Endodermal cell (in vitro differentiated cells): ENCODE results near the gene DNAJC4. TPM values are rescaled to one million over a fixed set of nuclear protein-coding genes. Genes with fewer than 3 reads are reported as not detected.

ENCODE experiments used
- DNase-seq: peaks from one replicate; pipeline ENCODE4 v3.0.0-alpha.2; 2017
- H3K27ac ChIP-seq: 2 replicates; pipeline ENCODE4 v1.5.1; 2013; ENCODE audit warnings: mild to moderate bottlenecking, low read depth, low read length, moderate library complexity
- H3K27me3 ChIP-seq: 2 replicates; pipeline ENCODE4 v1.6.1; 2013; ENCODE audit warnings: mild to moderate bottlenecking, low read length, moderate library complexity; ENCODE audit not compliant: insufficient read depth, control insufficient read depth, poor library complexity, severe bottlenecking
- H3K36me3 ChIP-seq: 2 replicates; pipeline ENCODE4 v1.7.0; 2013; ENCODE audit warnings: mild to moderate bottlenecking, low read length, moderate library complexity; ENCODE audit not compliant: control insufficient read depth, insufficient read depth
- H3K4me1 ChIP-seq: one replicate; pipeline ENCODE4 v1.7.0; 2013; ENCODE audit warnings: low read length; ENCODE audit not compliant: control insufficient read depth, insufficient read depth
- H3K4me3 ChIP-seq: 2 replicates; pipeline ENCODE4 v1.5.1; 2013; ENCODE audit warnings: mild to moderate bottlenecking, low read length, moderate library complexity
- H3K9ac ChIP-seq: 2 replicates; pipeline ENCODE4 v1.6.1; 2013; ENCODE audit warnings: mild to moderate bottlenecking, low read length, moderate library complexity; ENCODE audit not compliant: poor library complexity, severe bottlenecking; ENCODE audit errors: extremely low read depth
- H3K9me3 ChIP-seq: 2 replicates; pipeline ENCODE4 v1.6.1; 2013; ENCODE audit warnings: mild to moderate bottlenecking, low read length, moderate library complexity; ENCODE audit not compliant: control insufficient read depth
- H3K27ac Mint-ChIP-seq: 2 replicates; pipeline ENCODE4 v1.8.0; 2020; ENCODE audit warnings: mixed read lengths
- H3K27me3 Mint-ChIP-seq: 2 replicates; pipeline ENCODE4 v1.8.0; 2021; ENCODE audit warnings: mild to moderate bottlenecking, mixed read lengths; ENCODE audit not compliant: insufficient read depth
- H3K36me3 Mint-ChIP-seq: 2 replicates; pipeline ENCODE4 v1.8.0; 2020; ENCODE audit warnings: low read depth, mixed read lengths
- H3K4me1 Mint-ChIP-seq: 2 replicates; pipeline ENCODE4 v1.8.0; 2020; ENCODE audit warnings: mixed read lengths
- H3K4me3 Mint-ChIP-seq: 2 replicates; pipeline ENCODE4 v1.8.0; 2020; ENCODE audit warnings: mild to moderate bottlenecking, moderate library complexity, mixed read lengths
- H3K9me3 Mint-ChIP-seq: 2 replicates; pipeline ENCODE4 v1.8.0; 2020; ENCODE audit warnings: mild to moderate bottlenecking, mixed read lengths
- CTCF ChIP-seq: fragments of 200-600 bp; sonication (generic); conservative IDR thresholded peaks from 2 replicates; pipeline ENCODE4 v1.5.0; 2021; ENCODE audit warnings: antibody characterized with exemption, mild to moderate bottlenecking
- WGBS, 2 experiments: methylation state at CpG; one replicate each; pipeline versions ENCODE4 v1.1.5 to v1.1.7; 2013; ENCODE audit warnings: missing lambda C conversion rate in 2 of 2, mixed read lengths in 1 of 2; ENCODE audit not compliant: insufficient coverage in 1 of 2, insufficient read length in 1 of 2; 5-methylcytosine and 5-hydroxymethylcytosine counted together
- total RNA-seq, 2 donors: library from RNA; stranded (reverse); fragmentation: NEBNext Ultra II Directional in 1 of 2; extraction: Animal tissue kit (Norgen Biotek cat#: 25700) in 1 of 2; gene quantifications; 2 replicates in 1 of 2; 3 replicates in 1 of 2; pipeline ENCODE4 v1.2.1, GENCODE V29; 2021

DNAJC4 gene
- total RNA-seq, 2 donors from 2014 or later = 20.3 to 22.9 TPM

- WGBS, 2 experiments = 97% methylated on average over 13 to 24 of the region's 24 CpGs
- H3K36me3 Mint-ChIP-seq = peaks cover 1% of the 10 kb centered on the region
Observed at GRCh38 chr11:64223001-64223651, 7.2 kb upstream of the DNAJC4 start.

GRCh38 chr11:64224151-64224890, 6.0 kb upstream of the DNAJC4 start:
- WGBS, 2 experiments = 93 to 98% methylated on average over 13 to 17 of the region's 17 CpGs
- Histone ChIP-seq H3K4me3 (no peak overlapping the region), H3K9ac (no peak overlapping the region), H3K27me3 (no peaks in the 10 kb centered on the region), H3K9me3 (no peaks in the 10 kb centered on the region), H3K36me3 (peaks cover 5% of the 10 kb centered on the region), H3K27ac (no peak overlapping the region), H3K4me1 (peaks cover 4% of the 10 kb centered on the region)
- Mint-ChIP-seq H3K4me1 (peaks cover 10% of the 10 kb centered on the region), H3K9me3 (no peaks in the 10 kb centered on the region), H3K27me3 (no peaks in the 10 kb centered on the region), H3K36me3 (no peaks in the 10 kb centered on the region), H3K4me3 (peak overlapping the region; percentile 74), H3K27ac (no peak overlapping the region)
- TF ChIP-seq CTCF = no peak
- DNase-seq = peak; percentile 45

More at GRCh38 chr11:64223001-64223651, 7.2 kb upstream of the DNAJC4 start:
- H3K4me3 Mint-ChIP-seq = no peak overlapping the region
- Histone ChIP-seq H3K9ac (no peak overlapping the region), H3K27me3 (no peaks in the 10 kb centered on the region), H3K4me1 (peaks cover 4% of the 10 kb centered on the region), H3K27ac (no peak overlapping the region), H3K9me3 (no peaks in the 10 kb centered on the region), H3K36me3 (peaks cover 5% of the 10 kb centered on the region), H3K4me3 (no peak overlapping the region)
- H3K9me3 Mint-ChIP-seq = no peaks in the 10 kb centered on the region
- peaks cover 10% of the 10 kb centered on the region for H3K4me1 Mint-ChIP-seq
- TF ChIP-seq CTCF = no peak
- no peaks in the 10 kb centered on the region for H3K27me3 Mint-ChIP-seq
- H3K27ac Mint-ChIP-seq = no peak overlapping the region
- DNase-seq = no peak

GRCh38 chr11:64224891-64225607, 5.3 kb upstream of the DNAJC4 start:
- no peaks in the 10 kb centered on the region for H3K36me3 Mint-ChIP-seq
- Histone ChIP-seq H3K27ac (no peak overlapping the region), H3K9ac (peak overlapping the region; percentile 57), H3K9me3 (no peaks in the 10 kb centered on the region), H3K27me3 (no peaks in the 10 kb centered on the region), H3K36me3 (peaks cover 5% of the 10 kb centered on the region), H3K4me3 (peak overlapping the region; percentile 92), H3K4me1 (peaks cover 4% of the 10 kb centered on the region)
- no peak for TF ChIP-seq CTCF
- peaks cover 11% of the 10 kb centered on the region for H3K4me1 Mint-ChIP-seq
- peak; percentile 54 for DNase-seq
- WGBS, 2 experiments = 84 to 86% methylated on average over 13 to 22 of the region's 22 CpGs
- peak overlapping the region; percentile 74 for H3K27ac Mint-ChIP-seq
- no peaks in the 10 kb centered on the region for H3K9me3 Mint-ChIP-seq
- peak overlapping the region; percentile 74 for H3K4me3 Mint-ChIP-seq
- no peaks in the 10 kb centered on the region for H3K27me3 Mint-ChIP-seq
